ENCODE data around the gene AGTR1. TPM values are rescaled to one million over a fixed set of nuclear protein-coding genes. Genes with fewer than 3 reads are reported as not detected.
"Not testable (repeated sequence)": the region's sequence is repeated elsewhere in the genome, so short reads cannot be mapped to it uniquely, and the experiment has no call there.

Gene AGTR1
- total and polyA plus RNA-seq, 10 of the 15 experiments (the other 5 are each of a cell fraction or from before 2014, with no cell fraction given), result not detected

GRCh38 chr3:148751461-148751860, 53.8 kb downstream of the AGTR1 start:
- ChIA-PET RAD21 (ENCODE audit: unreplicated experiment) (no interaction called here), SMC1A (ENCODE audit: uncharacterized antibody, unreplicated experiment) (no interaction called here), CTCF (no interaction called here), POLR2A (no interaction called here)
- intact Hi-C loops (cut with micrococcal nuclease; ENCODE audit: unreplicated experiment), result no loop called here
- Histone ChIP-seq H3K27ac (ENCODE audit: control insufficient read depth, insufficient read depth) (no peak overlapping the region), H3K79me2 (ENCODE audit: control insufficient read depth, insufficient read depth, low read length) (no peaks in the 10 kb centered on the region), H3K27me3 (replicated peaks in 1 of 2; ENCODE audit: control insufficient read depth in 2 of 2, insufficient read depth in 2 of 2, low read length in 1 of 2) (no peaks in the 10 kb centered on the region), H3K9ac (ENCODE audit: control insufficient read depth, insufficient read depth, low read length) (no peak overlapping the region), H3K4me1 (ENCODE audit: control insufficient read depth, insufficient read depth, low read length) (no peaks in the 10 kb centered on the region), H3K4me3 (no peak overlapping the region), H3K4me2 (ENCODE audit: control insufficient read depth, insufficient read depth) (no peak overlapping the region), H4K20me1 (ENCODE audit: control insufficient read depth, insufficient read depth) (no peaks in the 10 kb centered on the region), H2AFZ (ENCODE audit: control insufficient read depth, low read depth, low read length) (no peak overlapping the region), H3K36me3 (ENCODE audit: control insufficient read depth in 2 of 2, insufficient read depth in 2 of 2, low read length in 1 of 2) (no peaks in the 10 kb centered on the region), H3K9me3 (replicated peaks; ENCODE audit: control insufficient read depth, insufficient read depth, low read length) (no peaks in the 10 kb centered on the region)
- ATAC-seq, result no peak
- no peak for DNase-seq (ENCODE audit: low read depth, low spot score)
- 31% methylated on average over 3 of the region's 3 CpGs for WGBS (ENCODE audit: insufficient coverage, insufficient replicate concordance, low lambda C conversion rate, missing lambda C conversion rate)
- no TSS peak for BruUV-seq (replicated peaks)
- in situ Hi-C loops (cut with MboI), result no loop called here
- TF ChIP-seq GATAD2B (conservative IDR thresholded peaks at IDR 0.05; ENCODE audit: low read depth), result no peak
- FAIRE-seq, result no peak

DNA sequence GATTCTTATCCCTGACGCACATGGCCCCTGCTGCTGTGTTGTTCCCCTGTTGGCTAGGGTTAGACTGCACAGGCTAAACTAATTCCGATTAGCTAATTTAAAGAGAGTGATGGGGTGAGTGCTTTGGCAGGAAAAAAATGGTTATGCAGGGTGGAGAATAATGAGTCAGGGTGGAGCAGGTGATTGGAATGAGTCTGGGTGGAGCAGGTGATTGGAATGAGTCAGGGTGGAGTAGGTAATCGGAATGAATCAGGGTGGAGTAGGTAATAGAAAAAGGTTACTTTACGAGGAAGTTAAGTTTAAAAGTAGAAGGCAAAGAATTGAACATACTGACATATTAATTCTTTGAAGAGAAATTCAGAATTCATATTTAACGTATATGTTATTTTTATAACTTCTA, 55.7 kb downstream of the AGTR1 start:
- H3K9ac ChIP-seq (ENCODE audit: control insufficient read depth, insufficient read depth, low read length); intact Hi-C loops (cut with micrococcal nuclease; ENCODE audit: unreplicated experiment); H3K27me3 ChIP-seq (replicated peaks in 1 of 2; ENCODE audit: control insufficient read depth in 2 of 2, insufficient read depth in 2 of 2, low read length in 1 of 2); RAD21 ChIA-PET (ENCODE audit: unreplicated experiment); H3K9me3 ChIP-seq (replicated peaks; ENCODE audit: control insufficient read depth, insufficient read depth, low read length); H3K4me2 ChIP-seq (ENCODE audit: control insufficient read depth, insufficient read depth); SMC1A ChIA-PET (ENCODE audit: uncharacterized antibody, unreplicated experiment); DNase-seq (ENCODE audit: low read depth, low spot score); H3K27ac ChIP-seq (ENCODE audit: control insufficient read depth, insufficient read depth); POLR2A ChIA-PET; BruUV-seq (replicated peaks); H3K79me2 ChIP-seq (ENCODE audit: control insufficient read depth, insufficient read depth, low read length); CTCF ChIA-PET; H2AFZ ChIP-seq (ENCODE audit: control insufficient read depth, low read depth, low read length); H4K20me1 ChIP-seq (ENCODE audit: control insufficient read depth, insufficient read depth); H3K36me3 ChIP-seq (ENCODE audit: control insufficient read depth in 2 of 2, insufficient read depth in 2 of 2, low read length in 1 of 2); H3K4me3 ChIP-seq; FAIRE-seq; in situ Hi-C loops (cut with MboI); H3K4me1 ChIP-seq (ENCODE audit: control insufficient read depth, insufficient read depth, low read length); ATAC-seq: not testable (repeated sequence)
- WGBS (ENCODE audit: insufficient coverage, insufficient replicate concordance, low lambda C conversion rate, missing lambda C conversion rate), result 56% methylated on average over 5 of the region's 5 CpGs

DNA sequence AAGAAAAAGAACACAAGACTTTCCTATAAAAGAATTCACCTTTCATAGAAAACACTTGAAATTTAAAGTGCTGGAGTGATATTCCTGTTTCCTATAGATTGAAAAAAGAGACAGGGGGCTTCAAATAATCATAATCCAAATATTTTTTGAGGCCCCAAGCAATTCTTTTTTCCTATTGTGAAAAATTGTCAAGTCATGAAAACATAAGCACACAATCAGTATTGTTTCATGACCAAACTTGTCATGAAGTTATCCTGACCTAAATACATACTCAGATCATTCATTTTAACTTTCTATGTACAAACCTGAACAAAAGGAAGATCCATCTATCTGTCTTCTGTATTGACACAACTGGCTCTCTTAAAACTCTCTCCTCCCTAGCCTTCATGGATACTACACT, 57.9 kb downstream of the AGTR1 start:
- ATAC-seq (no peak), DNase-seq (ENCODE audit: low read depth, low spot score) (no peak), FAIRE-seq (no peak)
- H3K79me2 ChIP-seq (ENCODE audit: control insufficient read depth, insufficient read depth, low read length), result no peaks in the 10 kb centered on the region
- H3K9me3 ChIP-seq (replicated peaks; ENCODE audit: control insufficient read depth, insufficient read depth, low read length), result no peaks in the 10 kb centered on the region
- ChIA-PET CTCF (no interaction called here), RAD21 (ENCODE audit: unreplicated experiment) (no interaction called here), SMC1A (ENCODE audit: uncharacterized antibody, unreplicated experiment) (no interaction called here), POLR2A (no interaction called here)
- no peaks in the 10 kb centered on the region for H3K27me3 ChIP-seq (replicated peaks in 1 of 2; ENCODE audit: control insufficient read depth in 2 of 2, insufficient read depth in 2 of 2, low read length in 1 of 2)
- H2AFZ ChIP-seq (ENCODE audit: control insufficient read depth, low read depth, low read length), result no peak overlapping the region
- no peak for TF ChIP-seq ZNF24 (IDR thresholded peaks at IDR 0.05)
- no peak for TF ChIP-seq MAX (IDR thresholded peaks at IDR 0.05; ENCODE audit: low read depth, low read length)
- TF ChIP-seq ETV6 (conservative IDR thresholded peaks at IDR 0.05 in 1 of 2, IDR thresholded peaks at IDR 0.05 in 1 of 2; ENCODE audit: borderline replicate concordance in 1 of 2, low read depth in 1 of 2), result no peak
- no peak for TF ChIP-seq HCFC1 (IDR thresholded peaks at IDR 0.05; ENCODE audit: low read length)
- no peak for TF ChIP-seq CBX3 (IDR thresholded peaks at IDR 0.05; ENCODE audit: borderline replicate concordance, low read depth)
- TF ChIP-seq BRCA1 (IDR thresholded peaks at IDR 0.05; ENCODE audit: low read depth, low read length), result no peak
- no peak for TF ChIP-seq IRF4 (IDR thresholded peaks at IDR 0.05; ENCODE audit: low read depth, low read length)
- no peak for TF ChIP-seq BMI1 (IDR thresholded peaks at IDR 0.05; ENCODE audit: borderline replicate concordance)
- TF ChIP-seq SPI1 (IDR thresholded peaks at IDR 0.05; ENCODE audit: borderline replicate concordance, insufficient read depth, low read depth, low read length), result no peak
- TF ChIP-seq NRF1 (conservative IDR thresholded peaks at IDR 0.05; ENCODE audit: low read depth, low read length), result no peak
- no peak for TF ChIP-seq LARP7 (IDR thresholded peaks at IDR 0.05)
- no peak for TF ChIP-seq YY1 (IDR thresholded peaks at IDR 0.05; ENCODE audit: low read depth, low read length)
- no peak overlapping the region for H3K9ac ChIP-seq (ENCODE audit: control insufficient read depth, insufficient read depth, low read length)
- H4K20me1 ChIP-seq (ENCODE audit: control insufficient read depth, insufficient read depth), result no peaks in the 10 kb centered on the region
- no peaks in the 10 kb centered on the region for H3K4me1 ChIP-seq (ENCODE audit: control insufficient read depth, insufficient read depth, low read length)
- no peak overlapping the region for H3K4me3 ChIP-seq
- intact Hi-C loops (cut with micrococcal nuclease; ENCODE audit: unreplicated experiment) (no loop called here), in situ Hi-C loops (cut with MboI) (no loop called here)
- H3K36me3 ChIP-seq (ENCODE audit: control insufficient read depth in 2 of 2, insufficient read depth in 2 of 2, low read length in 1 of 2), result no peaks in the 10 kb centered on the region
- H3K4me2 ChIP-seq (ENCODE audit: control insufficient read depth, insufficient read depth), result no peak overlapping the region
- H3K27ac ChIP-seq (ENCODE audit: control insufficient read depth, insufficient read depth), result no peak overlapping the region
- BruUV-seq (replicated peaks), result no TSS peak
